ENCODE results near the gene STRN4. TPM values are rescaled to one million over a fixed set of nuclear protein-coding genes. Genes with fewer than 3 reads are reported as not detected.
A peak's percentile ranks its signal among the peaks of the same experiment; 100 is the strongest.
"Not testable (repeated sequence)": the region's sequence is repeated elsewhere in the genome, so short reads cannot be mapped to it uniquely, and the experiment has no call there.

Gene STRN4
- polyA plus RNA-seq (ENCODE audit: insufficient read length in 4 of 4): 10 to 100 TPM; 78.5 to 94.7 (median 81.2) TPM

- no peak for DNase-seq (ENCODE audit: low read depth in 4 of 4, low spot score in 3 of 4)
Measured at GRCh38 chr19:46746281-46747057, at the start of gene STRN4. TSS of gene STRN4 (minus strand) at chr19:46746450. CDS start at chr19:46746430, 20 bp downstream.

GRCh38 chr19:46791944-46792343, 45.7 kb upstream of the STRN4 start:
- no peak for DNase-seq (ENCODE audit: low read depth in 4 of 4, low spot score in 3 of 4)

- DNase-seq (ENCODE audit: low read depth in 4 of 4, low spot score in 3 of 4): no peak
Measured at GRCh38 chr19:46789371-46789770, 43.1 kb upstream of the STRN4 start.

GRCh38 chr19:46788968-46789338, 42.7 kb upstream of the STRN4 start:
- DNase-seq (ENCODE audit: low read depth in 4 of 4, low spot score in 3 of 4): no peak

GRCh38 chr19:46788262-46788967, 42.2 kb upstream of the STRN4 start, which contains the start of gene SLC1A5:
TSS of gene SLC1A5 (minus strand) at chr19:46788594. CDS start at chr19:46787965, 629 bp downstream.
- peak in 1 of 4 donors; percentile 82 for DNase-seq (ENCODE audit: low read depth in 4 of 4, low spot score in 3 of 4)

- DNase-seq (ENCODE audit: low read depth in 4 of 4, low spot score in 3 of 4): no peak
Measured at GRCh38 chr19:46787331-46788261, 41.3 kb upstream of the STRN4 start.

- no peak for DNase-seq (ENCODE audit: low read depth in 4 of 4, low spot score in 3 of 4)
Measured at GRCh38 chr19:46787040-46787330, 40.7 kb upstream of the STRN4 start.

GRCh38 chr19:46786236-46787039, 40.2 kb upstream of the STRN4 start:
- DNase-seq (ENCODE audit: low read depth in 4 of 4, low spot score in 3 of 4): no peak

- DNase-seq (ENCODE audit: low read depth in 4 of 4, low spot score in 3 of 4): no peak
Measured at GRCh38 chr19:46785980-46786235, 39.7 kb upstream of the STRN4 start.

- no peak for DNase-seq (ENCODE audit: low read depth in 4 of 4, low spot score in 3 of 4)
Measured at GRCh38 chr19:46785054-46785979, 39.1 kb upstream of the STRN4 start.

- DNase-seq (ENCODE audit: low read depth in 4 of 4, low spot score in 3 of 4): no peak
Measured at GRCh38 chr19:46784262-46785053, 38.2 kb upstream of the STRN4 start.

GRCh38 chr19:46783670-46784069, 37.4 kb upstream of the STRN4 start:
- no peak for DNase-seq (ENCODE audit: low read depth in 4 of 4, low spot score in 3 of 4)

- DNase-seq (ENCODE audit: low read depth in 4 of 4, low spot score in 3 of 4): no peak
Measured at GRCh38 chr19:46782355-46783019, 36.2 kb upstream of the STRN4 start.

- DNase-seq (ENCODE audit: low read depth in 4 of 4, low spot score in 3 of 4): not testable (repeated sequence)
Measured at GRCh38 chr19:46777956-46778645, 31.9 kb upstream of the STRN4 start.

- DNase-seq (ENCODE audit: low read depth in 4 of 4, low spot score in 3 of 4): no peak
Measured at GRCh38 chr19:46776927-46777911, 31.0 kb upstream of the STRN4 start.

GRCh38 chr19:46775642-46776258, 29.5 kb upstream of the STRN4 start:
- no peak for DNase-seq (ENCODE audit: low read depth in 4 of 4, low spot score in 3 of 4)

Data from right renal pelvis (tissue), 4 donors.